HEK293 (cell line): ENCODE measurements around the gene AICDA.

Experiments
- CTCF ChIP-seq: fragments of 450-650 bp; formaldehyde crosslinking; IDR thresholded peaks from 2 replicates; pipeline ENCODE4 v1.5.1; 2016; ENCODE audit warnings: missing biosample characterization, missing genetic modification characterization
- KLF9 ChIP-seq: fragments of 450-650 bp; formaldehyde crosslinking; IDR thresholded peaks from 2 replicates; pipeline ENCODE4 v1.5.1; 2016; ENCODE audit warnings: missing biosample characterization, missing genetic modification characterization, low read depth
- PRDM10 ChIP-seq: fragments of 450-650 bp; formaldehyde crosslinking; IDR thresholded peaks from 2 replicates; pipeline ENCODE4 v1.5.1; 2016; ENCODE audit warnings: missing biosample characterization, missing genetic modification characterization
- SETDB1 ChIP-seq: IDR thresholded peaks from one replicate; pipeline ENCODE4 v1.6.1; 2017; ENCODE audit warnings: mild to moderate bottlenecking, low read length, moderate library complexity, mixed read lengths; ENCODE audit not compliant: insufficient read length
- TCF7L2 ChIP-seq: IDR thresholded peaks from 2 replicates; pipeline ENCODE4 v1.6.1; 2011; ENCODE audit warnings: low read depth, mild to moderate bottlenecking, inconsistent platforms, low read length, moderate library complexity, borderline replicate concordance
- ZNF211 ChIP-seq: fragments of 450-650 bp; formaldehyde crosslinking; IDR thresholded peaks from 2 replicates; pipeline ENCODE4 v1.5.1; 2016; ENCODE audit warnings: low read depth, missing biosample characterization, missing genetic modification characterization
- ZNF398 ChIP-seq: fragments of 450-650 bp; formaldehyde crosslinking; IDR thresholded peaks from 2 replicates; pipeline ENCODE4 v1.5.1; 2017; ENCODE audit warnings: missing biosample characterization, missing genetic modification characterization
- TF ChIP-seq, protein P1 (sequence below): fragments of 450-650 bp; formaldehyde crosslinking; IDR thresholded peaks from 2 replicates; pipeline ENCODE4; 2016; ENCODE audit warnings: missing biosample characterization, missing genetic modification characterization

DNA sequence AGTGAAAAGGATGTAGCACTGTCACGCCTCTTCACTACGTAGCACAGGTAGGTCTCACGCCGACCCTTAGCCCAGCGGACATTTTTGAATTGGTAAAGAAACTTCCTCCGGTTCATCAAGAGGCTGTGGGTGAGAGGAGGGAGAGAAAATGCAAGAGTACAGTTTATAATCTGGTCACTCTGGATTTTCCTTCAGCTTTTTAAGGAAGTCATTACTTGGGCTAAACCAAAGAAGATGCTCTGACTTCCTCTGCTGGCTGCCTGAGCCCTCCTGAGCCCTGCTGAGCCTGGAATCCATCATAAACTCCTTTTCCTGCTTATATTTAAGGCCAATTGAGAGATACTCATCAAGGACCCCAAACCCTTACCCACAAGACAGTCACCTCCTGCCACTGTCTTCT lies 5.8 kb downstream of the AICDA start:
- TF ChIP-seq TCF7L2 (no peak), CTCF (no peak), KLF9 (no peak), ZNF211 (tag by site-specific recombination) (no peak), SETDB1 (no peak), ZNF398 (tag by site-specific recombination) (no peak), PRDM10 (tag by site-specific recombination) (no peak)
- TF ChIP-seq, protein P1, sequence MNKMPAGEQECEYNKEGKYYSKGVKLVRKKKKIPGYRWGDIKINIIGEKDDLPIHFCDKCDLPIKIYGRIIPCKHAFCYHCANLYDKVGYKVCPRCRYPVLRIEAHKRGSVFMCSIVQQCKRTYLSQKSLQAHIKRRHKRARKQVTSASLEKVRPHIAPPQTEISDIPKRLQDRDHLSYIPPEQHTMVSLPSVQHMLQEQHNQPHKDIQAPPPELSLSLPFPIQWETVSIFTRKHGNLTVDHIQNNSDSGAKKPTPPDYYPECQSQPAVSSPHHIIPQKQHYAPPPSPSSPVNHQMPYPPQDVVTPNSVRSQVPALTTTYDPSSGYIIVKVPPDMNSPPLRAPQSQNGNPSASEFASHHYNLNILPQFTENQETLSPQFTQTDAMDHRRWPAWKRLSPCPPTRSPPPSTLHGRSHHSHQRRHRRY (tag by site-specific recombination) = no peak
